GM10266 (cell line): Measurements from ENCODE around the gene LGR5.

Experiments
- DNase-seq: peaks from one replicate; pipeline ENCODE4 v3.0.0; 2012; ENCODE audit errors: extremely low spot score
- CTCF ChIP-seq: IDR thresholded peaks from 2 replicates; pipeline ENCODE4 v1.5.1; 2012; ENCODE audit warnings: mild to moderate bottlenecking, low read depth; ENCODE audit not compliant: control insufficient read depth, insufficient read depth; ENCODE audit errors: missing control alignments

LGR5 gene

GRCh38 chr12:71621938-71622337 lies 182.3 kb downstream of the LGR5 start:
- TF ChIP-seq CTCF = no peak
- no peak for DNase-seq

- DNase-seq = no peak
- no peak for TF ChIP-seq CTCF
These were observed 185.9 kb downstream of the LGR5 start for GRCh38 chr12:71625476-71625875.

- TF ChIP-seq CTCF = no peak
- DNase-seq = no peak
These were observed 186.5 kb downstream of the LGR5 start for GRCh38 chr12:71626098-71626497.

GRCh38 chr12:71626768-71627167 lies 187.2 kb downstream of the LGR5 start:
- TF ChIP-seq CTCF = no peak
- DNase-seq = no peak

- no peak for DNase-seq
- no peak for TF ChIP-seq CTCF
These were observed 187.9 kb downstream of the LGR5 start for GRCh38 chr12:71627438-71628002.
